Stomach (tissue), 9 donors: ENCODE data around the gene TMEM17. TPM values are rescaled to one million over a fixed set of nuclear protein-coding genes. Genes with fewer than 3 reads are reported as not detected.

Experiments used
- DNase-seq, 2 donors: peaks; one replicate each; pipeline versions ENCODE4 v3.0.0 to v3.0.0-alpha.2; 2013 to 2019
- H3K27ac ChIP-seq, 5 donors: fragments of 200-600 bp in 4 of 5; sonication (generic) in 4 of 5; one replicate each; pipeline ENCODE4 v1.5.1; 2013 to 2019; ENCODE audit warnings: mild to moderate bottlenecking in 1 of 5, moderate library complexity in 1 of 5
- H3K27me3 ChIP-seq, 3 donors: fragments of 200-600 bp; sonication (generic); one replicate each; pipeline ENCODE4 v1.5.1; 2017 to 2019; ENCODE audit warnings: mixed run types in 1 of 3
- H3K36me3 ChIP-seq, 4 donors: fragments of 200-600 bp; sonication (generic); 1 replicate in 3 of 4; 2 replicates in 1 of 4; pipeline ENCODE4 v1.5.1; 2016 to 2019
- H3K4me1 ChIP-seq, 4 donors: fragments of 200-600 bp; sonication (generic); one replicate each; pipeline ENCODE4 v1.5.1; 2016 to 2019
- H3K4me3 ChIP-seq, 4 donors: fragments of 200-600 bp; sonication (generic) in 3 of 4; one replicate each; pipeline ENCODE4 v1.5.1; 2016 to 2019; ENCODE audit warnings: mild to moderate bottlenecking in 1 of 4
- H3K9me3 ChIP-seq, 4 donors: fragments of 200-600 bp; sonication (generic); one replicate each; pipeline ENCODE4 v1.5.1; 2016 to 2019
- CTCF ChIP-seq, 7 experiments: fragments of 450-650 bp in 4 of 7; fragments of 200-600 bp in 3 of 7; sonication (generic) in 3 of 7; IDR thresholded peaks; one replicate each; pipeline ENCODE4 v1.5.1; 2016 to 2019; ENCODE audit warnings: antibody characterized with exemption in 7 of 7, control low read depth in 2 of 7, mild to moderate bottlenecking in 1 of 7
- EP300 ChIP-seq: sonication (generic); formaldehyde crosslinking; IDR thresholded peaks from one replicate; pipeline ENCODE4 v1.6.1; 2017; ENCODE audit warnings: antibody characterized with exemption
- POLR2A ChIP-seq, 4 donors: fragments of 450-650 bp; IDR thresholded peaks; one replicate each; pipeline ENCODE4 v1.6.1; 2016; ENCODE audit warnings: antibody characterized with exemption in 4 of 4, control low read depth in 2 of 4, mild to moderate bottlenecking in 1 of 4, moderate library complexity in 1 of 4
- POLR2AphosphoS5 ChIP-seq, 3 donors: sonication (generic); formaldehyde crosslinking; IDR thresholded peaks; one replicate each; pipeline ENCODE4 v1.6.1; 2016; ENCODE audit warnings: antibody characterized with exemption in 3 of 3
- WGBS, 5 donors: extraction: QIAGEN DNeasy Blood & Tissue Kit in 3 of 5; methylation state at CpG; one replicate each; pipeline versions ENCODE4 v1.1.5 to v1.1.7; 2013 to 2018; 5-methylcytosine and 5-hydroxymethylcytosine counted together
- intact Hi-C: fragments of 100-400 bp; cut with DNase I; formaldehyde crosslinking; loops from one replicate; pipeline ENCODE4 v1.15.1; 2023; ENCODE audit warnings: low total_unique reads
- polyA plus RNA-seq, 3 donors: library from polyadenylated mRNA; stranded (reverse); fragments of 200-250 nt; gene quantifications; one replicate each; pipeline ENCODE4 v1.2.3, GENCODE V29; 2013
- total RNA-seq, 5 donors: library from RNA; depleted of rRNA; stranded (reverse); fragments of >200 nt; gene quantifications; one replicate each; pipeline versions ENCODE4 v1.1.0 to v1.2.3, GENCODE V29; 2014 to 2016
- donor health status: healthy with polysubstance abuse.
- donor health status: Bipolar disorder and iron deficiency.
- donor health status: healthy.

TMEM17 gene
- total and polyA plus RNA-seq, 8 donors, result 0.87 to 2.2 (median 1.2) TPM; not detected in 3

GRCh38 chr2:62512384-62512783, 6.4 kb upstream of the TMEM17 start:
- 76 to 85% (median 81%) methylated on average over 4 of the region's 4 CpGs for WGBS, 5 donors
- intact Hi-C loops, result no loop called here
- TF ChIP-seq CTCF (IDR thresholded peaks at IDR 0.05), result no peak
- TF ChIP-seq EP300, result no peak
- H3K9me3 ChIP-seq, result no peaks in the 10 kb centered on the region
- no peak overlapping the region for H3K4me3 ChIP-seq
- no peak overlapping the region for H3K27ac ChIP-seq
- H3K36me3 ChIP-seq, result no peaks in the 10 kb centered on the region
- no peaks in the 10 kb centered on the region for H3K27me3 ChIP-seq
- no peak for DNase-seq
- H3K4me1 ChIP-seq, result no peaks in the 10 kb centered on the region

- DNase-seq, result no peak
- Histone ChIP-seq H3K27me3 (no peaks in the 10 kb centered on the region), H3K27ac (no peak overlapping the region), H3K9me3 (no peaks in the 10 kb centered on the region), H3K36me3 (no peaks in the 10 kb centered on the region), H3K4me3 (no peak overlapping the region), H3K4me1 (peaks cover 1 to 6% (median 4%) of the 10 kb centered on the region in 4 donors)
- WGBS, 5 donors, result 69 to 88% (median 74%) methylated on average over 6 of the region's 6 CpGs
- intact Hi-C loops, result no loop called here
- TF ChIP-seq EP300 (no peak), POLR2AphosphoS5 (IDR thresholded peaks at IDR 0.05) (no peak), POLR2A (IDR thresholded peaks at IDR 0.05) (no peak), CTCF (IDR thresholded peaks at IDR 0.05) (no peak)
These were observed 5.6 kb upstream of the TMEM17 start for GRCh38 chr2:62511636-62512035.

- no peaks in the 10 kb centered on the region for H3K27me3 ChIP-seq
- DNase-seq, result no peak
- H3K27ac ChIP-seq, result peak overlapping the region; percentile 87 to 97 (median 93)
- WGBS, 5 donors, result 0 to 1% (median 1%) methylated on average over 3 of the region's 3 CpGs
- H3K36me3 ChIP-seq, result no peaks in the 10 kb centered on the region
- no peaks in the 10 kb centered on the region for H3K9me3 ChIP-seq
- peaks cover 4 to 17% (median 16%) of the 10 kb centered on the region in 4 donors for H3K4me1 ChIP-seq
- peak overlapping the region; percentile 63 to 84 (median 71) for H3K4me3 ChIP-seq
- intact Hi-C loops, result no loop called here
- no peak for TF ChIP-seq POLR2A (IDR thresholded peaks at IDR 0.05)
- no peak for TF ChIP-seq EP300
- TF ChIP-seq POLR2AphosphoS5 (IDR thresholded peaks at IDR 0.05), result no peak
- TF ChIP-seq CTCF (IDR thresholded peaks at IDR 0.05), result no peak
These were observed 391 bp upstream of the TMEM17 start for GRCh38 chr2:62506421-62506750.

- 11 to 17% (median 16%) methylated on average over 18 of the region's 18 CpGs for WGBS, 5 donors
- no peaks in the 10 kb centered on the region for H3K27me3 ChIP-seq
- TF ChIP-seq POLR2A (IDR thresholded peaks at IDR 0.05), result no peak
- TF ChIP-seq CTCF (IDR thresholded peaks at IDR 0.05), result no peak
- no peak for TF ChIP-seq POLR2AphosphoS5 (IDR thresholded peaks at IDR 0.05)
- no peak for TF ChIP-seq EP300
- no peaks in the 10 kb centered on the region for H3K9me3 ChIP-seq
- peak in 1 of 2 donors; percentile 34 for DNase-seq
- intact Hi-C loops, result no loop called here
- H3K4me3 ChIP-seq, result peak overlapping the region; percentile 63 to 84 (median 71)
- H3K36me3 ChIP-seq, result no peaks in the 10 kb centered on the region
- H3K27ac ChIP-seq, result peak overlapping the region; percentile 87 to 97 (median 93)
- H3K4me1 ChIP-seq, result peaks cover 4 to 17% (median 16%) of the 10 kb centered on the region in 4 donors
These were observed 766 bp downstream of the TMEM17 start for GRCh38 chr2:62505109-62505749.
